ENCODE results near the gene TLE2. TPM values are rescaled to one million over a fixed set of nuclear protein-coding genes. Genes with fewer than 3 reads are reported as not detected.
"Not testable (repeated sequence)": the region's sequence is repeated elsewhere in the genome, so short reads cannot be mapped to it uniquely, and the experiment has no call there.

Gene TLE2
- total and polyA plus RNA-seq, 9 of the 15 experiments (the other 6 are each of a cell fraction or from before 2014, with no cell fraction given) = 0.35 to 13.1 (median 6.2) TPM

DNA sequence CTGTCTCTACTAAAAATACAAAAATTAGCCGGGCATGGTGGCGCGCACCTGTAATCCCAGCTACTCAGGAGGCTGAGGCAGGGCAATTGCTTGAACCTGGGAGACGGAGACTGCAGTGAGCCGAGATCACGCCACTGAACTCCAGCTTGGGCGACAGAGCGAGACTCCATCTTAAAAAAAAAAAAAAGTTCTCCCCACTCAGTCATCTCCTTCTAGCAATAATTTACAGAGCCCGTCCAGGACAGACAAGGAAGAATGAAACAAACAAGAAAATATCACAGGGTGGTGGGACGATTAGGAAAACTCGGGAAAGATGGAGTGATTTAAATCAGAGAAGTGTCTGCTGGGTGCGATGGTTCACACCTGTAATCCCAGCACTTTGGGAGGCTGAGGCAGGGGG is 65.4 kb downstream of the TLE2 start:
- H3K79me2 ChIP-seq (ENCODE audit: control insufficient read depth, insufficient read depth, low read length); H3K9me1 ChIP-seq (ENCODE audit: control insufficient read depth, insufficient read depth, low read length); intact Hi-C loops (cut with micrococcal nuclease); BruUV-seq (replicated peaks); H4K20me1 ChIP-seq (replicated peaks; ENCODE audit: control insufficient read depth, insufficient read depth, low read length); H3K9ac ChIP-seq (ENCODE audit: insufficient read depth in 1 of 2, low read depth in 2 of 2, low read length in 2 of 2); DNase-seq (ENCODE audit: extremely low read depth in 1 of 4, low spot score in 3 of 4); H3K9me3 ChIP-seq (replicated peaks; ENCODE audit: control insufficient read depth, insufficient read depth, low read depth, low read length); H3K4me2 ChIP-seq (ENCODE audit: insufficient read depth, low read length); H3K36me3 ChIP-seq (ENCODE audit: control insufficient read depth, insufficient read depth, low read length); H3K4me3 ChIP-seq; POLR2A ChIA-PET; in situ Hi-C loops (cut with MboI); H3K27ac ChIP-seq (ENCODE audit: extremely low read depth, low read depth, low read length); H2AFZ ChIP-seq (ENCODE audit: low read depth, low read length); FAIRE-seq; H3K27me3 ChIP-seq (ENCODE audit: control insufficient read depth in 2 of 2, insufficient read depth in 2 of 2, low read length in 2 of 2); H3K4me1 ChIP-seq (replicated peaks in 1 of 2; ENCODE audit: control insufficient read depth in 2 of 2, insufficient read depth in 2 of 2, low read length in 2 of 2); ATAC-seq: not testable (repeated sequence)
- 66% methylated on average over 10 of the region's 12 CpGs for WGBS (ENCODE audit: insufficient coverage, low coverage, missing lambda C conversion rate)
- CTCF ChIA-PET (ENCODE audit: low intra/inter-chr PET ratio) = interaction anchor here (0.6 kb wide), 1 partner anchor 248 kb away, joined by 3 read pairs; no protein-coding TSS in a partner anchor

DNA sequence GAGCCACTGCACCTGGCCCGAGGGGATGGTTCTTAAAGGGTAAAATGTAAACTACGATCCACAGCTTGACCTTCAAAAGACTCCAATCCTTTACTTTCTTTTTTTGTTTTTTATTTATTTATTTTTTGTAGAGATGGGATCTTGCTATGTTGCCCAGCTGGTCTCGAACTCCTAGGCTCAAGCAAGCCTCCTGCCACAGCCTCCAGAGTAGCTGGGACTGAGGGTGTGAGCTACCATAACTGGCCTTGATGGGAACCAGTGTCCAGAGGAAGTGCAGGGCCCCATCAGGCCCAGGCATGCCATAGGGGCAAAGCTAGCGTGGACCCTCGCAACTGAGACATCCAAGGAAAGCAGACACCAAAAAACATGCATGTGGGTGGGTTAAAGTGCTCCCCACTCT is 66.0 kb downstream of the TLE2 start:
- no TSS peak for BruUV-seq (replicated peaks)
- TF ChIP-seq PRPF4 (IDR thresholded peaks at IDR 0.05; ENCODE audit: insufficient read depth, low read depth, low read length, poor library complexity, severe bottlenecking) (no peak), KDM1A (IDR thresholded peaks at IDR 0.05) (peak in 1 of 2 experiments; percentile 48; a peak in 1 of 4 replicates), BCOR (IDR thresholded peaks at IDR 0.05) (0 out of 2 replicates have a peak, but pooled peaks have one; percentile 48), ZNF121 (CRISPR knock-in tag; conservative IDR thresholded peaks at IDR 0.05) (peak; percentile 91)
- Histone ChIP-seq H3K9ac (ENCODE audit: insufficient read depth in 1 of 2, low read depth in 2 of 2, low read length in 2 of 2) (no peak overlapping the region), H3K4me2 (ENCODE audit: insufficient read depth, low read length) (no peak overlapping the region), H3K79me2 (ENCODE audit: control insufficient read depth, insufficient read depth, low read length) (no peaks in the 10 kb centered on the region), H3K27ac (ENCODE audit: extremely low read depth, low read depth, low read length) (no peak overlapping the region), H3K4me3 (no peak overlapping the region), H3K36me3 (ENCODE audit: control insufficient read depth, insufficient read depth, low read length) (no peaks in the 10 kb centered on the region), H3K9me3 (replicated peaks; ENCODE audit: control insufficient read depth, insufficient read depth, low read depth, low read length) (no peaks in the 10 kb centered on the region), H4K20me1 (replicated peaks; ENCODE audit: control insufficient read depth, insufficient read depth, low read length) (no peaks in the 10 kb centered on the region), H3K4me1 (replicated peaks in 1 of 2; ENCODE audit: control insufficient read depth in 2 of 2, insufficient read depth in 2 of 2, low read length in 2 of 2) (peaks cover 0 to 2% of the 10 kb centered on the region in 2 experiments; a peak in 1 of 5 replicates), H2AFZ (ENCODE audit: low read depth, low read length) (no peak overlapping the region), H3K9me1 (ENCODE audit: control insufficient read depth, insufficient read depth, low read length) (no peaks in the 10 kb centered on the region), H3K27me3 (ENCODE audit: control insufficient read depth in 2 of 2, insufficient read depth in 2 of 2, low read length in 2 of 2) (no peaks in the 10 kb centered on the region)
- in situ Hi-C loops (cut with MboI) = no loop called here
- 79% methylated on average over 5 of the region's 5 CpGs for WGBS (ENCODE audit: insufficient coverage, low coverage, missing lambda C conversion rate)
- POLR2A ChIA-PET = interaction anchor here (0.5 to 1.3 kb wide), 2 partner anchors 11 to 683 kb away, joined by 3 to 4 read pairs; no protein-coding TSS in a partner anchor
- DNase-seq (ENCODE audit: extremely low read depth in 1 of 4, low spot score in 3 of 4) = no peak
- ATAC-seq = no peak
- FAIRE-seq = no peak
- intact Hi-C loops (cut with micrococcal nuclease) = no loop called here
- CTCF ChIA-PET (ENCODE audit: low intra/inter-chr PET ratio) = no interaction called here
